Gastroesophageal sphincter (tissue), 3 donors: ENCODE data around the gene GPAT2.
"Not testable (repeated sequence)": the region's sequence is repeated elsewhere in the genome, so short reads cannot be mapped to it uniquely, and the experiment has no call there.

Experiments
- CTCF ChIP-seq, 4 experiments: fragments of 200-600 bp in 2 of 4; fragments of 450-650 bp in 2 of 4; sonication (generic) in 1 of 4; IDR thresholded peaks; one replicate each; pipeline ENCODE4 v1.5.1; 2017 to 2019; ENCODE audit warnings: antibody characterized with exemption in 4 of 4, mild to moderate bottlenecking in 2 of 4, moderate library complexity in 2 of 4
- EP300 ChIP-seq: sonication (generic); formaldehyde crosslinking; IDR thresholded peaks from one replicate; pipeline ENCODE4 v1.6.1; 2017; ENCODE audit warnings: antibody characterized with exemption, mild to moderate bottlenecking
- POLR2A ChIP-seq, 2 donors: fragments of 450-650 bp; IDR thresholded peaks; one replicate each; pipeline ENCODE4 v1.6.1; 2017; ENCODE audit warnings: antibody characterized with exemption in 2 of 2, mild to moderate bottlenecking in 2 of 2, moderate library complexity in 1 of 2
- POLR2AphosphoS5 ChIP-seq: sonication (generic); formaldehyde crosslinking; IDR thresholded peaks from one replicate; pipeline ENCODE4 v1.6.1; 2017; ENCODE audit warnings: antibody characterized with exemption

- TF ChIP-seq CTCF (IDR thresholded peaks at IDR 0.05); POLR2A (IDR thresholded peaks at IDR 0.05); EP300; POLR2AphosphoS5: not testable (repeated sequence)
Measured at GRCh38 chr2:96016321-96016720, 18.4 kb downstream of the GPAT2 start.
